Ammon's horn (tissue), 1 donor: ENCODE data around the gene EPC2.
"Not testable (repeated sequence)": the region's sequence is repeated elsewhere in the genome, so short reads cannot be mapped to it uniquely, and the experiment has no call there.

Source experiments
- DNase-seq: peaks from one replicate; pipeline ENCODE4 v3.0.0-alpha.2; 2016; ENCODE audit warnings: low spot score

EPC2 gene

DNA sequence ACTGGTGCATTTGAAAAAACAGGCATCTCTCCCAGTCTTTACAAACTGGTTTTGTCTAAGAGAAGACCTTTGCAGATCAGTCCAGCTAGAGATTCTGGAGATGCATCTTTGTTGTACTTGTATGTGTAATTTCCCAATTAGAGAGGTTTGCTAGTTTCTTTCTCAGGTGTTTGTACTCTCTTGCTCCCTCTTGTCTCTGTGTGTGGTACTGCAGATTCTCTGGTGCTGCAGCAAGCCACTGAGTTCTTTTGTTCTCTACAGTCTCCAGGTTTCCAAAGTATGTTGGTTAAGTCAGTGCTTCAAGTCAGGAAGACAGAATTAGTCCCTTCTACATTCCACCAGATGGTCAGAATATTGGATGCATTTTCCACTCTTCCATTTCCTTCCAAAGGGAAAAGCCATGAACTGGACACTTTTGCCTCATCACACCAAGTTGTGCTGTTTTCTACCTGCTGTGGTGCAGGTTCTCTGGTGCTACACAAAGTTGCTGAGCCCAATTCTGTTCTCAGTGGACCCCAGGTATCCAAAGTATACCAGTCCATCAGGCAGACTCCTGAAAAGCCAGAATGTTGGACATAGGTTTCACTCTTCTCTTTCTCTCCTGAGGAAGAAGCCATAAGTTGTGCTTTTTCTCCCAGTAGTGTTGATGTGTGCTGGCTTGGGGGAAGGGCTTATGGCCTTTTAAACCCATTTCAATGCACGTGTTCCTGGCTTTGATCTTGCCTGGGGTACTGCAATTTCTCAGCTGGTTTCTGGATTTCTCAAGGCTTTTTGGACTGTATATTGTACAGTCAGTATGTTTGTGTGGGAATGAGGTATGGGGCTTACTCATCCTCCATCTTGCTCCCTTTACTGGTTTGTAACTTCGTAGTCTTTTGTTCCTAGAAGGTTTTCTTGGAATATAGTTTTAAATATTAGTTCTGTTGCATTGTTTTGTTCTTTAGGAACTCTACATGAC, 29.8 kb downstream of the EPC2 start:
- no peak for DNase-seq

DNA sequence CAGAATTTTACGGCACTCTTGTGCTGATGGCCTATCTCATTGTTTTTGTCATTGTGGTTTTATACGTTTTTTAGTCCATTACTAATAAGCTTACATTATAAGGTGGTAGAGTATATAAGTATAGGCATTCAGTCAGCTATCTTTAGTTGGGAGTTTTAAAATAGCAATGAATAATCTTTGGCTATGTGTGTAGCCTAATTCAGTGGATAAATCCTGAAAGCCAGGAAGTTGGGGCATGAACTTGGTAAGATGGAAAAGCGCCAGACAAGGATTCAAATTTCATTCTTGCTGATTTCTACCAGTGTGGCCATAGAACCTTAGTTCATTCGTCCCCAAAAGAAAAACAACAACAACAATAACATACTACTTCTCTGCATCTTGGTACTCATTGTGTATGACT, 31.2 kb downstream of the EPC2 start:
- DNase-seq: no peak

DNA sequence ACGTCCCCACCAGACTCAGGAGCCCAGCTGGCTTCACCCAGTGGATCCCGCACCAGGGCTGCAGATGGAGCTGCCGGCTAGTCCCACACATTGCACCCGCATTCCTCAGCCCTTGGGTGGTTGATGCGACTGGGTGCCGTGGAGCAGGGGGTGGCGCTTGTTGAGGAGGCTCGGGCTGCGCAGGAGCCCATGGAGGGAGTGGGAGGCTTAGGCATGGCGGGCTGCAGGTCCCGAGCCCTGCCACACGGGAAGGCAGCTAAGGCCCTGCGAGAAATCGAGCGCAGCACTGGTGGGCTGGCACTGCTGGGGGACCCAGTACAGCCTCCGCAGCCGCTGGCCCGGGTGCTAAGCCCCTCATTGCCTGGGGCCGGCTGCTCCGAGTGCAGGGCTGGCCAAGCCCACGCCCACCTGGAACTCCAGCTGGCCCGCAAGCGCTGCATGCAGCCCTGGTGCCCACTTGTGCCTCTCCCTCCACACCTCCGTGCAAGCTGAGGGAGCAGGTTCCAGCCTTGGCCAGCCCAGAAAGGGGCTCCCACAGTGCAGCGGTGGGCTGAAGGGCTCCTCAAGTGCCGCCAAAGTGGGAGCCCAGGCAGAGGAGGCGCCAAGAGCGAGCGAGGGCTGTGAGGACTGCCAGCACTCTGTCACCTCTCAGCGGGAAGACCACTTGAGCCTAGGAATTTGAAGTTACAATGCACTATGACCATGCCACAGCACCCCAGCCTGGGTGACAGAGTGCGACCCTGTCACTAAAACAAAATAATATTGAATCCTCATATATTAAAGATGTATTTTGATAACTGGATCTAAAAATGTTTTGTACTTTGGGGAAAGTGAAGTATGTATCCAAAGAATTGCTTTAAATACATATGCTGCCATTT, 34.0 kb downstream of the EPC2 start:
- DNase-seq: not testable (repeated sequence)

DNA sequence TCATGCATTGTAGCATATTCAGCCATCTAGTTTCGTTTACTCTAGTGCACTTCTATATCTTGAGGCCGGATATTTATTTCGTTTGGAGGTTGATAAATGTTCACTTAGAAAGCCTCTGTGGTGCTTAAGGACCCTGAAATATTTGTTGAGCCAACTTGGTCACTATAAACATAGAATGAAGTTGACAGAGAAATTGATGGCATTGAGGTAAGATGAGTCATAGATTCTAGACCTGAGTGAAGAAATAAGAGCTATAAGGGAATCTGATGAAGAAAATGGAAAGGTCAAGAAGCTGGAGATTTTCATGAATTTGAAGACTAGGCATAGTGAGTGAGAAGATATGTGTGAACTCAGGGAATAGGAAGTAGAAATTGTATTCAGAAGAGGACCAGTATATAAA, 35.9 kb downstream of the EPC2 start:
- no peak for DNase-seq

DNA sequence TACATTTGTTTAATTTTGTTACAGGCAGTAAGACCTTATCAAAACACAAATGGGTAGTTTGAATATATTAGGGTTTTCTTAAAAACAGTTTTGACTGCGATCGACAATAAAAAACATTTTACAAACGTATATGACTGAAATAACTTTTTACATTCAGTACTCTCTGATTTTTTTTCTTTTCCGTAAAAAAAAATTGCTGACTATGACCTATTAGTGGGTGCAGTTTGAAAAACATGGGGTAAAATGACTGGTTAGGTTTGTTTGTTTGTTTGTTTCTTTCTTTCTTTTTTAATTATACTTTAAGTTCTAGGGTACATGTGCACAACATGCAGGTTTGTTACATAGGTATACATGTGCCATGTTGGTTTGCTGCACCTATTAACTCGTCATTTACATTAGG, 36.9 kb downstream of the EPC2 start:
- DNase-seq: no peak

DNA sequence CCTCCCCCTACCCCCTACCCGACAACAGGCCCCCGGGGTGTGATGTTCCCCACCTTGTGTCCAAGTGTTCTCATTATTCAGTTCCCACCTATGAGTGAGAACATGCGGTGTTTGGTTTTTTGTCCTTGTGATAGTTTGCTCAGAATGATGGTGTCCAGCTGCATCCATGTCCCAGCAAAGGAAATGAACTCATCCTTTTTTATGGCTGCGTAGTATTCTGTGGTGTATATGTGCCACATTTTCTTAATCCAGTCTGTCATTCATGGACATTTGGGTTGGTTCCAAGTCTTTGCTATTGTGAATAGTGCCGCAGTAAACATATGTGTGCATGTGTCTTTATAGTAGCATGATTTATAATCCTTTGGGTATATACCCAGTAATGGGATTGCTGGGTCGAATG, 37.3 kb downstream of the EPC2 start:
- DNase-seq: not testable (repeated sequence)

DNA sequence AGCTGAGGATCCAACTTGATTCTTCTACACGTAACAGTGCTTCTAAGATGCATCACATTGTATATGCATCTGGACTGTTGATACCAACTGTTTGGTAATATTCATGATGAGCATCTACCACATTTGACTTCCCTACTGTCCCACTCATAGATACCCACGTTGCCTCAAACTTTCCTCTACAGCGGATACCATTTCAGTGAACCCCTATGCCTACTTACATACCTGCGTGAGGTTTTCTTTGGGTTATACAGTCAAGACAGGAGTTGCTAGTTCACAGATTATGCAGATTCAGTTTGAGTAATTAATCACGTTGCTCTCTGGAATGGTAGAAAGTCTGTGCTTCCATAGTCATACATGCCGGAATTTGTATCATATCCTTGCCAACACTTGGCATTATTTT, 40.0 kb downstream of the EPC2 start:
- no peak for DNase-seq

DNA sequence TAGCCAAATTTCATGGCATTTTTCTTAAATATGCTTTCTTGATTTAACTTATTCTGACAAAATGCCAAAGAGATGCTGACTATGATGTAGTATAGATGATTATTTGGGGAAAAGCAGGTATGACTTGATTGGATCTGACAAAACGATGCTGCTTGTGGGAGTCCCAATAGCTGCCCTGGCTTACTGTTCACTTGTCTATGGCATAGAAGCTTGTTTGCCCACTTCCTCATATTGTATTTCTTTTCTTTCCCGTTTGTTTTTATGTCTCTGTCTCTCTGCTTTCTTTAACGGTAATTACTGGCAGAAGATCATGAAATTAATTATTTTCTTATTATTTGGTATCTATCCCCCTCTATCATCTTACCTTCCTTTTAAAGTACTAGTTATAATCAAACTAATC, 43.0 kb downstream of the EPC2 start:
- no peak for DNase-seq

DNA sequence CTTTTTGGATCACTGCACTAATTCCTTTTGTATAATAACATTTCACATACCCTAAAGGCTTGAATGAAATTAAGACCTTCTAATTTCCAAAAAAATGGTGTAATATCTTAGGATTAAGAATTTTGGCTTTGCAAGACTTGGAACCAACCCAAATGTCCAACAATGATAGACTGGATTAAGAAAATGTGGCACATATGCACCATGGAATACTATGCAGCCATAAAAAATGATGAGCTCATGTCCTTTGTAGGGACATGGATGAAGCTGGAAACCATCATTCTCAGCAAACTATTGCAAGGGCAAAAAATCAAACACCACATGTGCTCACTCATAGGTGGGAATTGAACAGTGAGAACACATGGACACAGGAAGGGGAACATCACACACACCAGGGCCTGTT, 43.5 kb downstream of the EPC2 start:
- DNase-seq: not testable (repeated sequence)

DNA sequence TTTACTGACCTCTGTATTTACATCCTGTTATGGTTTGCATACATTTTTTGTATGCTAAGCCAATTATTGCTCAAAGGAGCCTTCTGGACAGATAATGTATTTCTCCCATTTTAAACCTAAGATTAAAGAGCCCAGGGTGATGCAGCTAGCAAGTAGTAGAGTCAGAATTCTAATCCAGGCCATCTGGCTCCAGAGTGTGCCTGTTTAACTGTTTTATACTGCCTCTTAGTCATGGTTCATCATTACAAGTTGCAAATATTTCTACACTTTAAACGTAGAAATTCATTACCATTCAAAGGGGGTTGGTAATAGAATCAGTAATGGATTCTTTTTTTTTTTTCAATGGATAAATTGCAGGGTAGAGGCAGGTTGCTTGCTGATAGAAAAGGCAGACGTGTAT, 52.4 kb downstream of the EPC2 start:
- no peak for DNase-seq

DNA sequence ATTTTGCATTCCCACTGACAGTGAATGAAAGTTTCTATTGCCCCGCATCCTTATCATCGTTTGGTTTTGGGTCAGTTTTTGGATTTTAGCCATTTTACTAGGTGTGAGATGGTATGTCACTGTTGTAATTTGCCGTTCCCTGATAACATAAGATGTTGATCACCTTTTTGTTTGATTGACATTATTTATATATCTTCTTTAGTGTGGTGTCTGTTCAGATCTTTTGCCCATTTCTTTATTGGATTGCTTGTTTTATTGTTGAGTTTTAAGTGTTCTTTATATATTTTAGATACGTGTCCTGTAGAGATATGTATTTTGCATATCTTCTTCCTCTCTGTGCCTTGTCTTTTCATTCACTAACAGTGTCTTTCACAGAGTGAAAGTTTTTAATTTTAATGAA, 55.3 kb downstream of the EPC2 start:
- no peak for DNase-seq

DNA sequence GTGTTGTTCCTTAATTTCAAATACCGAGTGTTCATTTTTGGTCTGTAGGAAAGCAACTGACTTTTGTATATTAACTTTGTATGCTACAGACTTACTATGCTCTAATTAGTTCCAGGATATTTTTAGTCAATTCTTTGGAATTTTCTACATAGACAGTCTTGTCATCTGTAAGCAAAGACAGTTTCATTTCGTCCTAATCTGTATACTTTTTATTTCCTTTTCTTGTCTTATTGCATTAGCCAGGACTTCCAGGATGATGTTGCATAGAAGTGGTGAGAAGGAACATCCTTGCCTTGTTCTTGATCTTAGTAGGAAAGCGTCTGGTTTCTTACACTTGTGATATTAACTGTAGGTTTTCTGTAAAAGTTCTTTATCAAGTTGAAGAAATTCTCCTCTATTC, 56.5 kb downstream of the EPC2 start:
- no peak for DNase-seq

DNA sequence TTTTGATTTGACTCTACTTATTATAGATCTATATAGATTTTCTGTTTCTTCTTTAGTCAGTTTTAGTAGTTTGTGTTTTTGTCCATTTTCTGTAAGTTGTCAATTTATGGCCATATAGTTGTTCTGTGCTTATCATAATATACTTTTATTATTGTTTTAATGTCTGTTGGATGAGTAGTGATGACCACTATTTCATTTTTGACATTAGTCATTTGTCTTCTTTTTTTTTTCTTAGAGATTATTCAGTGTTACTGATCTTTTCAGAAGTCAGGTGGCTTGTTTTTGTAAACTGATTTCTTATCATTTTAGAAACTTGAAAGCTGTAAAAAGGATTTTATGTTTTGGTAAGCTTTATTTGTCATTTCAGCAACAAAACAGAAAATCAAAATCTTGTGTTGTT, 57.3 kb downstream of the EPC2 start:
- no peak for DNase-seq

DNA sequence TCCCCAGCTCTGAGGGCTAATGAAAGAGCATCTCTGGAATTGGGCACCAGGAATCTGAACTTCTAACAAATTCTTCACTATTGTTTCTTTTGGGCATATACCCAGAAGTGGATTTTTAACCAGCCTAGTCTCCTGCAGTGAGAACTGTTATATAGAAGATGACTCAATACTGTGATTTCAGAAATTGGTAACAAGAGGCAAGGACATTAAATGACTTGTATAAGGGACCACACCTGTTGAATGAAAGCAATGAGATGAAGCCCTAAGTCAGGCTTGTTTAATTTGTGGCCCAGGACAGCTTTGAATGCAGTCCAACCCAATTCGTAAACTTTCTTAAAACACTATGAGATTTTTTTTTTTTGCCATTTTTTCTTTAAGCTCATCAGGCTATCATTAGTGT, 57.9 kb downstream of the EPC2 start:
- no peak for DNase-seq

DNA sequence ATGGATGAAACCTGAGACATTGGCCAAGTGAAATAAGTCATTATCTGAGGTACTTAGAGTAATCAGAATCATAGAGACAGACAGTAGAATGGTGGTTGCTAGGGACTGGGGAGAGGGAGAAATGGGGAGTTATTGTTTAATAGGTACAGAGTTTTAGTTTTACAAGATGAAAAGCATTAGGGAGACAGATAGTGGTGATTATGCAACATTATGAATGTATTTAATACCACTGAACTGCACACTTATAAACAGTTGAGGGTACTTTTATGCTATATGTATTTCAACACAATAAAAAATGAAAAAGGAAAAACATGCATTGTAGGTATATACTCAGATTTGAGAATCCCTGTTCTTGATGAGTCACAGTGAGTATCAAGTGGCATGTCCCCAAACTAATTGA, 59.7 kb downstream of the EPC2 start:
- no peak for DNase-seq

DNA sequence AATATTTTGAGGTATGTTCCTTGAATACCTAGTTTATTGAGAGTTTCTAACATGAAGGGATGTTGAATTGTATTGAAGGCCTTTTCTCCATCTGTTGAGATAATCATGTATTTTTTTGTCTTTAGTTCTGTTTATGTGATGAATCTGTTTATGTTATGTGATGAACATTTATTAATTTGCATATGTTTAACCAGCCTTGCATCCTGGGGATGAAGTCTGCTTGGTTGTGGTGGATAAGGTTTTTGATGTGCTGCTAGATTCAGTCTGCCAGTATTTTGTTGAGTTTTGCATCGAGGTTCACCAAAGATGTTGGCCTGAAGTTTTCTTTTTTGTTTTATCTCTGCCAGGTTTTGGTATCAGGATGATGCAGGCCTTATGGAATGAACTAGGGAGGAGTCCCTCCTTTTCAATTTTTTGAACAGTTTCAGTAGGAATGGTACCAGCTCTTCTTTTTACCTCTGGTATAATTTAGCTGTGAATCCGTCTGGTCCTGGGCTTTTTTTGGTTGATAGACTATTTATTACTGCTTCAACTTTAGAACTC, 71.9 kb downstream of the EPC2 start:
- DNase-seq: no peak

DNA sequence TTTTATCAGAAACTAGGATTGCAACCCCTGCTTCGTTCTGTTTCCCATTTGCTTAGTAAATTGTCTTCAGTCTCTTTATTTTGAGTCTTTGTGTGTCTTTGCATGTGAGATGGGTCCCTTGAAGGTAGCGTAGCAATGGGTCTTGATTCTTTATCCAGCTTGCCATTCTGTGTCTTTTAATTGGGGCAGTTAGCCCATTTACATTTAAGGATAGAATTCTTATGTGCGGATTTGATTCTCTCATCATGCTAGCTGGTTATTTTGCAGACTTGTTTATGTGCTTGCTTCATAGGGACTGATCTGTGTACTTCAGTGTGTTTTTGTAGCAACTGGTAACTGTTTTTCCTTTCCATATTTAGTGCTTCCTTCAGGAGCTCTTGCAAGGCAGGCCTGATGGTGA, 73.5 kb downstream of the EPC2 start:
- no peak for DNase-seq

DNA sequence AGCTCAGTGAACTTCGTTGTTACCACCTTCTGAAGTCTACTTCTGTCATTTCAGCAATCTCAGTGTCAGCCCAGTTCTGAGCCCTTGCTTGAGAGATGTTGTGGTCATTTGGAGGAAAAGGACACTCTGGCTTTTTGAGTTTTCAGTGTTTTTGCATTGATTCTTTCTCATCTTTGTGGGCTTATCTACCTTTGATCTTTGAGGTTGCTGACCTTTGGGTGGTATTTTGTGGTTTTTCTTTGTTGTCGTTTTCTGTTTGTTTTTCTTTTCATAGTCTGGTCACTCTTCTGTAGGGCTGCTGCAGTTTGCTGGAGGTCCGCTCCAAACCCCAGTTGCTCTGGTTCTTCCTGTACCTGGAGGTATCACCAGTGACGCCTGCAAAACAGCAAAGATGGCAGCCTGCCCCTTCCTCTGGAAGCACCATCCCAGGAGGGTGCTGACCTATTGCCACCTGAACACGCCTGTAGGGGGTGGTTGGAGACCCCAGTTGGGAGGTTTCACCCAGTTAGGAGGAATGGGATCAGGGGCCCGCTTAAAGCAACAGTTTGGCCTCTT, 74.7 kb downstream of the EPC2 start:
- no peak for DNase-seq

DNA sequence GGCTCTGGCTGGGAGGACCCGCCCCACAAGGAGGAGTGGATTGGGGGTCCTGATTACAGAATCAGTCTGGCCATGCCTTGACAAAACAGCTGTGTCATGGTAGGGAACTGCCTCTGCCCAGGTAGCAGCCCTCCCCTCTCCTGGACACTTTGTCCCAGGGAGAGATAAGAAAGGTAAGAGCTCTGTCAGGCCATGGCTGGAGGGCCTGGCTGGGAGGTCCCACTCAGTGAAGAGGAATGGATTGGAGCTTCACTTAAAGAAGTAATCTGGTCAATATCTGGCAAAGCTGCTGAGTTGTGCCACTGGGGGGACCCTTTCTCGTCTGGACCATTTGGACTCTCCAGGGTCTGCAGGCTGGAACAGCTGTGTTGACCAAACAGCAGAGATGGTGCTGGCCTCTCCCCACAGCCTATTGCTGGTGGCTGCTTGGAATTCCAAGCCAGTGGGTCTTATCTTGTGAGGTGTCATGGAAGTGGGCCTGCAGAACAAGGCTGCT, 75.4 kb downstream of the EPC2 start:
- DNase-seq: no peak

DNA sequence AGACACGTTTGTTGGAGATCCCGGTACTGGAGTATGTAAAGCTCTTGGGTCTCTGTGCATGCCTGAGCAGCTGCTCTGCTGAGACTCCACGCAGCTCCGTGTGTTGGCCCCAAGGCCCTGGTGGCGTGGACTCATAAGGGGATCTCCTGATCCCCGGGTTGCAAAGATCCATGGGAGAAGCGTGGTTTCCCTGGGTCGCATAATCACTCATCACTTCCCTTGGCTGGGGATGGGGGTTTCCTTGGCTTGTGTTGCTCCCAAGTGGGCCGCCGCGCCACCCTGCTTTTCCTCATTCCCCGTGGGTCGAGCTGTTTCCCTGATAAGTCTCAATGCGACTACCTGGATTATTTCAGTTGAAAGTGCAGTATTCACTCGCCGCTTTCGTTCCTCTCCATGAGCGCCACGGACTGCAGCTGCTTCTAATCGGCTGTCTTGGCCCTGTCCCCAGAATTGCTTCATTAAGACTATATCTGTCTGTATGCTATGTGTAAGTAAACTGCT, 76.0 kb downstream of the EPC2 start:
- peak; percentile 31 for DNase-seq

DNA sequence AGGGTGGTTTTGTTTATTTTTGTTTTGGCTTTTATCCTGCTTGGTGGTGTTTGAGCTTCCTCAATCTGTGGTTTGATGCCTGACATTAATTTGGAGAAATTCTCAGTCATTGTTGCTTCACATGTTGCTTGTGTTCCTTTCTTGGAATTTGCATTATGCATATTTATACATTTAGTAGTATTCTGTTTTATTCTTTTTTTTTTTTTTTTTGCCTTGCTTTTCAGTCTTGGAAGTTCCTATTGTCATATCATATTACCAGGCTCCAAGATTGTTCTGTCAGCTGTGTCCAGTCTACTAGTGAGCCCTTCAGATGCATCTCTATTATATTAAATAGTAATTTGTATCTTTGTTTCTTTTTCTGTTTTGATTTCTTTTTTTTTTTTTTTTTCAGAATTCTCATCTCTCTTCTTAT, 77.0 kb downstream of the EPC2 start:
- no peak for DNase-seq
